Mucosa of rectum (tissue), 2 donors: ENCODE results near the gene ZFP36.
"Not testable (repeated sequence)": the region's sequence is repeated elsewhere in the genome, so short reads cannot be mapped to it uniquely, and the experiment has no call there.

Source experiments
- H3K27ac ChIP-seq, 2 donors: one replicate each; pipeline ENCODE4 v1.7.0; 2013; ENCODE audit warnings: inconsistent platforms in 2 of 2, low read depth in 2 of 2, low read length in 2 of 2
- H3K27me3 ChIP-seq, 2 donors: one replicate each; pipeline ENCODE4 v1.7.0; 2013; ENCODE audit warnings: low read length in 2 of 2; ENCODE audit not compliant: control insufficient read depth in 2 of 2, insufficient read depth in 2 of 2
- H3K36me3 ChIP-seq, 2 donors: one replicate each; pipeline ENCODE4 v1.7.0; 2013; ENCODE audit warnings: low read length in 2 of 2; ENCODE audit not compliant: control insufficient read depth in 2 of 2, insufficient read depth in 2 of 2
- H3K4me1 ChIP-seq, 2 donors: one replicate each; pipeline ENCODE4 v1.7.0; 2013; ENCODE audit warnings: low read length in 2 of 2, mild to moderate bottlenecking in 1 of 2; ENCODE audit not compliant: control insufficient read depth in 2 of 2, insufficient read depth in 2 of 2
- H3K4me3 ChIP-seq, 2 donors: one replicate each; pipeline ENCODE4 v1.7.0; 2013; ENCODE audit warnings: low read length in 2 of 2
- H3K9ac ChIP-seq, 2 donors: one replicate each; pipeline ENCODE4 v1.7.0; 2013; ENCODE audit warnings: low read length in 2 of 2, low read depth in 1 of 2, mild to moderate bottlenecking in 1 of 2
- H3K9me3 ChIP-seq, 2 donors: one replicate each; pipeline ENCODE4 v1.7.0; 2013; ENCODE audit warnings: low read length in 2 of 2; ENCODE audit not compliant: control insufficient read depth in 2 of 2
- donor health status: healthy.
- donor health status: Normal muscosa, but diverticular disease.

The ZFP36 gene

GRCh38 chr19:39445196-39446111 is 38.8 kb downstream of the ZFP36 start, which contains the start of gene SUPT5H:
TSS of gene SUPT5H (plus strand) at chr19:39445582. CDS start at chr19:39445891, 309 bp downstream.
- peak within 1 kb of the TSS; percentile 95 for H3K27ac ChIP-seq
- H3K4me3 ChIP-seq: peak within 1 kb of the TSS; percentile 99
- no peaks in the 10 kb centered on the region for H3K27me3 ChIP-seq
- H3K9me3 ChIP-seq: no peaks in the 10 kb centered on the region
- peaks cover 12 to 29% of the 10 kb centered on the region in 2 donors for H3K4me1 ChIP-seq
- H3K9ac ChIP-seq: peak within 1 kb of the TSS; percentile 95 to 100
- peaks cover 0 to 2% of the 10 kb centered on the region in 2 donors for H3K36me3 ChIP-seq

- Histone ChIP-seq H3K9ac (peak overlapping the region; percentile 95 to 100), H3K36me3 (peaks cover 0 to 2% of the 10 kb centered on the region in 2 donors), H3K4me3 (peak overlapping the region; percentile 99), H3K27ac (peak overlapping the region in 1 of 2 donors; percentile 95), H3K4me1 (peaks cover 12 to 29% of the 10 kb centered on the region in 2 donors), H3K9me3 (no peaks in the 10 kb centered on the region), H3K27me3 (no peaks in the 10 kb centered on the region)
Observed at GRCh38 chr19:39446365-39447084, 39.9 kb downstream of the ZFP36 start.

GRCh38 chr19:39448271-39448670 is 41.6 kb downstream of the ZFP36 start:
- Histone ChIP-seq H3K4me1 (peaks cover 12 to 29% of the 10 kb centered on the region in 2 donors), H3K36me3 (peaks cover 7 to 14% of the 10 kb centered on the region in 2 donors), H3K9ac (no peak overlapping the region), H3K9me3 (no peaks in the 10 kb centered on the region), H3K27me3 (no peaks in the 10 kb centered on the region), H3K4me3 (peak overlapping the region in 1 of 2 donors; percentile 20), H3K27ac (no peak overlapping the region)

GRCh38 chr19:39449116-39449797 is 42.6 kb downstream of the ZFP36 start:
- H3K4me1 ChIP-seq: peaks cover 12 to 29% of the 10 kb centered on the region in 2 donors
- no peaks in the 10 kb centered on the region for H3K27me3 ChIP-seq
- H3K9ac ChIP-seq: no peak overlapping the region
- H3K9me3 ChIP-seq: no peaks in the 10 kb centered on the region
- no peak overlapping the region for H3K4me3 ChIP-seq
- H3K27ac ChIP-seq: no peak overlapping the region
- peaks cover 7 to 22% of the 10 kb centered on the region in 2 donors for H3K36me3 ChIP-seq

- not testable (repeated sequence) for H3K9me3 ChIP-seq, H3K9ac ChIP-seq, H3K27ac ChIP-seq, H3K27me3 ChIP-seq, H3K4me3 ChIP-seq
- Histone ChIP-seq H3K36me3 (peaks cover 11 to 28% of the 10 kb centered on the region in 2 donors), H3K4me1 (peaks cover 4 to 22% of the 10 kb centered on the region in 2 donors)
Observed at GRCh38 chr19:39451257-39451656, 44.6 kb downstream of the ZFP36 start.
